ENCODE data around the gene FMO1. TPM values are rescaled to one million over a fixed set of nuclear protein-coding genes. Genes with fewer than 3 reads are reported as not detected.

Gene FMO1
- total RNA-seq, 1 experiment from 2014 or later: not detected

DNA sequence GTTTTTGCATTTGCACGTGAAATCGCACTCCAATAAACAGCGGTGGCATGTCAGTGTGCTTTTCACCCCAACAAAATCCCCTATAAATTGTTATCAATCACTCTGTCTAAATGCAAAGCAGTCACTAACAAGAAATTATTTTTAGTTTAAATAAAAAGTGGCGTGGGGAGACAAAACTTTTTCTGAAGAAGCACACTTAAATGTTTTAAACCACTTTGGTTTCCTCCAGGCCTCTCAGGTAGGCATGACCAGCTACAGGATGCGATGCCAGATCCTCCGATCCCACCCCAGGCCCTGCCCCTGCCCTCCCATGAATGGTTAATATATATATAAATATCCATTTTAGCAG is 3.6 kb downstream of the FMO1 start:
- WGBS (ENCODE audit: extremely low coverage, insufficient read length, low lambda C conversion rate): no CpG with 5 or more reads among the region's 6 CpGs
- Mint-ChIP-seq H3K36me3 (ENCODE audit: insufficient read depth in 1 of 3, low read depth in 3 of 3) (0 out of 7 replicates have a peak, but pooled peaks cover 0 to 6% (median 0%) of the 10 kb centered on the region in 3 experiments), H3K27ac (no peak overlapping the region), H3K9me3 (no peaks in the 10 kb centered on the region), H3K4me3 (peak overlapping the region; percentile 74 to 84), H3K27me3 (ENCODE audit: low read depth) (no peaks in the 10 kb centered on the region; the same call in none of the 2 replicates), H3K4me1 (peaks cover 43 to 44% of the 10 kb centered on the region in 2 experiments)
- no peaks in the 10 kb centered on the region for H3K79me1 ChIP-seq (ENCODE audit: insufficient read depth, low read depth, low read length, poor library complexity, severe bottlenecking)
- DNase-seq: no peak
- no peaks in the 10 kb centered on the region for H4K20me1 ChIP-seq (ENCODE audit: control insufficient read depth, insufficient read depth, insufficient read length)
- no peak overlapping the region for H2BK20ac ChIP-seq (ENCODE audit: low read depth, low read length, poor library complexity, severe bottlenecking)
- H3K18ac ChIP-seq (ENCODE audit: insufficient read length, low read depth, low read length): no peak overlapping the region
- peaks cover 2% of the 10 kb centered on the region for H3K23me2 ChIP-seq (ENCODE audit: insufficient read length, low read depth, low read length, poor library complexity, severe bottlenecking)
- H3K14ac ChIP-seq (ENCODE audit: insufficient read depth, low read length): no peak overlapping the region
- no peak overlapping the region for H4K8ac ChIP-seq (replicated peaks; ENCODE audit: insufficient read length, low read depth, low read length)
- no peak; the same call in 2 of the 3 replicates for TF ChIP-seq CTCF (conservative IDR thresholded peaks at IDR 0.05)
- H3K56ac ChIP-seq (ENCODE audit: insufficient read length, low read depth, low read length): no peak overlapping the region
- no peak overlapping the region for H2BK12ac ChIP-seq (ENCODE audit: insufficient read length, low read depth, low read length)
- no peaks in the 10 kb centered on the region for H3K79me2 ChIP-seq (ENCODE audit: insufficient read depth, low read length)
- H2BK5ac ChIP-seq (ENCODE audit: insufficient read length, low read length): no peak overlapping the region
- no peak overlapping the region for H3K4ac ChIP-seq (ENCODE audit: low read depth, low read length)
- H2AFZ ChIP-seq (ENCODE audit: low read length): no peak overlapping the region
- no peak overlapping the region for H2BK120ac ChIP-seq (ENCODE audit: low read depth, low read length, poor library complexity, severe bottlenecking)
- peak overlapping the region; percentile 69 for H3K4me2 ChIP-seq (ENCODE audit: insufficient read depth, insufficient read length, low read length)
- no peaks in the 10 kb centered on the region for H3K9me3 ChIP-seq (ENCODE audit: control insufficient read depth, low read depth, low read length)
- peaks cover 8% of the 10 kb centered on the region; the same call in 1 of the 2 replicates for H3K4me1 ChIP-seq (ENCODE audit: insufficient read depth, low read length)
- no peak overlapping the region for H4K91ac ChIP-seq (ENCODE audit: insufficient read length, low read depth, low read length)
- H3T11ph ChIP-seq (ENCODE audit: low read length): no peak overlapping the region
- H2BK15ac ChIP-seq (ENCODE audit: low read depth, low read length): no peak overlapping the region
- H3K23ac ChIP-seq (ENCODE audit: insufficient read length, low read depth, low read length): no peak overlapping the region
- no peak overlapping the region for H2AK5ac ChIP-seq (ENCODE audit: insufficient read length, low read length)
- H4K5ac ChIP-seq (ENCODE audit: insufficient read length, low read depth, low read length): no peak overlapping the region
- H3K27ac ChIP-seq (ENCODE audit: insufficient read length, low read depth, low read length): no peak overlapping the region
- no peaks in the 10 kb centered on the region for H3K27me3 ChIP-seq (ENCODE audit: insufficient read depth, low read length)
- no peak overlapping the region for H3K9ac ChIP-seq (ENCODE audit: extremely low read depth, insufficient read length, low read length)

Measured in H9 (cell line).